Measurements from ENCODE around the gene MYO5A.

MYO5A gene

DNA sequence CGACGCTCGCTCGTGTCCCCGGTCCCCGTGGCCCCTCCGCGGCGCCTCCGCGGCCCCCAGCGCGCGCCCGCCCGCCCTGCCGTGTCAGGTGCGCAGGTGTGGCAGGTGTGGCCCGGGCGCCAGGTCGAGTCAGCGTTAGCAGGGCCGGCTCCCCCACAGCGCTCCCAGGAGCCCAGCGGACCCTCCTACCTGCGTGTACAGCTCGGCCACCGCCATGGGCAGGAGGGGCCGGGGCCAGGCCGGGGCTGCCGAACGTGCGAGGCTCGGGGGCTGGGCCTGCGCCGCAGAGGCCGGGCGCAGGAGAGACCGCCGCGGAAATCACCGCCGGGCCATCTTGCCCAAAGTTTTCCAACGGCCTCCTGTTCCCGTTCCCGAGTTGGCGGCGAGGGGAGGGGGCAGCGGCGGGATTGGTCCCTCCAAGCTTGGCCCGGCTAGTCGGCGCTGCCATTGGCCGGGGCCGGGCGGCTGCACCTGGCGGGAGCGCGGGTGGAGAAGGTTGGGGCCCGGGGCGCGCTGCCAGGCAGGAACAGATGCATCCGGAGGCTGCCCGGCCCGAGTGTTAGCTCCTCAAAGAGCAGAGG lies 233.2 kb downstream of the MYO5A start, which contains the start of gene MYO5C:
TSS of gene MYO5C (minus strand) at position 384 of the 581 bp plus-strand sequence. CDS start at position 216, 168 bp downstream.
- no peak within 1 kb of the TSS for H3K27ac ChIP-seq (ENCODE audit: insufficient read depth, low read depth, low read length, poor library complexity, severe bottlenecking)

DNA sequence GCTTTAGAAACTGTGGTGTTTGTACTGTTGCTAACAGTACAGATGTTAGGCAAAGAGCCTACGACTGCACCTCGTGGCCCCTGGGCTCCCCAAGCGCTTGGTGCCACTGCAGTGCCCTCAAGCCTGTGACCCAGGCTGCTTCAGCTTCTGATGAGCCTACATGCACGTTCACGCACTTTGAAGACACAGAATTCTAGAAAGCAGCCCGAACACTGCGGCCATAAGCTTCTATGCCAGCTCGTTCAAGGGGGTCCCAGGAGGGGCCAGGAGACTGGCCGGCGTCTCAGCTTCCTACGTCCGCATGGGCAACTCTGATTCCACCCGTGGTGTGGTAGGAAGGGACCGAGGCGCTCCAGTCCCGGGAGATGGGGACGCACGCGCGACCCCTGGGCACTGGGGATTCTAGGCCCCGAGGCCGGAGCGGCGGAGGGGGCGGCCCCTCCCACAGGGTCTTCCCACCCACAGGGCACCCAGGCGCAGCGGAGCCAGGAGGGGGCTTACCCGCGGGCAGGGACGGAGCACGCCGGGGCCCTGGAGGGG lies 233.7 kb downstream of the MYO5A start:
- Histone ChIP-seq H3K9me3 (ENCODE audit: control insufficient read depth, low read length) (no peaks in the 10 kb centered on the region), H3K4me3 (ENCODE audit: insufficient read depth, low read depth, low read length) (peak overlapping the region; percentile 66), H3K36me3 (ENCODE audit: control insufficient read depth, insufficient read depth, low read length) (no peaks in the 10 kb centered on the region), H3K27ac (ENCODE audit: insufficient read depth, low read depth, low read length, poor library complexity, severe bottlenecking) (no peak overlapping the region), H3K4me1 (ENCODE audit: control insufficient read depth, insufficient read depth, low read length) (peaks cover 11% of the 10 kb centered on the region), H3K27me3 (ENCODE audit: control insufficient read depth, insufficient read depth, low read length, poor library complexity, severe bottlenecking) (peaks cover 10% of the 10 kb centered on the region)
- whole genome bisulfite sequencing, 2 experiments = 11 to 12% methylated on average over 32 of the region's 32 CpGs

More for the DNA sequence above, 233.2 kb downstream of the MYO5A start, which contains the start of gene MYO5C:
- peaks cover 10% of the 10 kb centered on the region for H3K27me3 ChIP-seq (ENCODE audit: control insufficient read depth, insufficient read depth, low read length, poor library complexity, severe bottlenecking)
- peaks cover 7% of the 10 kb centered on the region for H3K4me1 ChIP-seq (ENCODE audit: control insufficient read depth, insufficient read depth, low read length)
- H3K9me3 ChIP-seq (ENCODE audit: control insufficient read depth, low read length) = no peaks in the 10 kb centered on the region
- H3K36me3 ChIP-seq (ENCODE audit: control insufficient read depth, insufficient read depth, low read length) = no peaks in the 10 kb centered on the region
- 0 to 1% methylated on average over 65 of the region's 65 CpGs for WGBS, 2 experiments
- H3K4me3 ChIP-seq (ENCODE audit: insufficient read depth, low read depth, low read length) = peak within 1 kb of the TSS; percentile 66

GRCh38 chr15:52292780-52293392 lies 235.8 kb downstream of the MYO5A start:
- peaks cover 28% of the 10 kb centered on the region for H3K4me1 ChIP-seq (ENCODE audit: control insufficient read depth, insufficient read depth, low read length)
- H3K4me3 ChIP-seq (ENCODE audit: insufficient read depth, low read depth, low read length) = no peak overlapping the region
- no peaks in the 10 kb centered on the region for H3K36me3 ChIP-seq (ENCODE audit: control insufficient read depth, insufficient read depth, low read length)
- 90% methylated on average over 7 of the region's 7 CpGs for WGBS, 2 experiments
- no peaks in the 10 kb centered on the region for H3K9me3 ChIP-seq (ENCODE audit: control insufficient read depth, low read length)
- H3K27ac ChIP-seq (ENCODE audit: insufficient read depth, low read depth, low read length, poor library complexity, severe bottlenecking) = no peak overlapping the region
- H3K27me3 ChIP-seq (ENCODE audit: control insufficient read depth, insufficient read depth, low read length, poor library complexity, severe bottlenecking) = peaks cover 10% of the 10 kb centered on the region

DNA sequence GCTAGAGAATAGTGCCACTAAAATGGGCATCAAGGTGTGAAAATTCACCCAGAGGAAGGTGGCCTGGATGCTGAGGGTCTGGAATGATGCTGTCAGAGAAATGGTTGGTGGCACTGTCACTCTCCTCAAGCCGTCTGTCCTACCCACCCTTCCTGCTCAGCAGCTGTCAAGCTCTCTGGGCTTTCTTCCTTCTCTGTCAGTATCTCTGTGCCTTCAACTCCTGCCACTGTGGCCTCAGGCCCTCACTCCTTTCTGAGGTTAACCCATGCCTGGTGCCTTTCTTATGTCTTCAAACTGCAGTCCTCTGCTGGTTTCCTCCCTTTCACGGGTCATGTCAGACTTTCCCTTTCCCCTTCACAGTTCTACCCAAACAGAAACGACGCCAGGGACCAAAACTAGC lies 237.5 kb downstream of the MYO5A start:
- H3K36me3 ChIP-seq (ENCODE audit: control insufficient read depth, insufficient read depth, low read length) = no peaks in the 10 kb centered on the region
- peaks cover 28% of the 10 kb centered on the region for H3K4me1 ChIP-seq (ENCODE audit: control insufficient read depth, insufficient read depth, low read length)
- H3K4me3 ChIP-seq (ENCODE audit: insufficient read depth, low read depth, low read length) = no peak overlapping the region
- no peaks in the 10 kb centered on the region for H3K9me3 ChIP-seq (ENCODE audit: control insufficient read depth, low read length)
- 92 to 97% methylated on average over 4 of the region's 4 CpGs for WGBS, 2 experiments
- peaks cover 10% of the 10 kb centered on the region for H3K27me3 ChIP-seq (ENCODE audit: control insufficient read depth, insufficient read depth, low read length, poor library complexity, severe bottlenecking)
- no peak overlapping the region for H3K27ac ChIP-seq (ENCODE audit: insufficient read depth, low read depth, low read length, poor library complexity, severe bottlenecking)

- Histone ChIP-seq H3K27ac (ENCODE audit: insufficient read depth, low read depth, low read length, poor library complexity, severe bottlenecking) (no peak overlapping the region), H3K27me3 (ENCODE audit: control insufficient read depth, insufficient read depth, low read length, poor library complexity, severe bottlenecking) (peaks cover 10% of the 10 kb centered on the region), H3K36me3 (ENCODE audit: control insufficient read depth, insufficient read depth, low read length) (no peaks in the 10 kb centered on the region), H3K4me1 (ENCODE audit: control insufficient read depth, insufficient read depth, low read length) (peaks cover 28% of the 10 kb centered on the region), H3K4me3 (ENCODE audit: insufficient read depth, low read depth, low read length) (no peak overlapping the region), H3K9me3 (ENCODE audit: control insufficient read depth, low read length) (no peaks in the 10 kb centered on the region)
- WGBS, 2 experiments = 91 to 94% methylated on average over 3 of the region's 3 CpGs
Measured at GRCh38 chr15:52290800-52291199, 237.9 kb downstream of the MYO5A start.

GRCh38 chr15:52290329-52290728 lies 238.4 kb downstream of the MYO5A start:
- Histone ChIP-seq H3K27me3 (ENCODE audit: control insufficient read depth, insufficient read depth, low read length, poor library complexity, severe bottlenecking) (peaks cover 9% of the 10 kb centered on the region), H3K27ac (ENCODE audit: insufficient read depth, low read depth, low read length, poor library complexity, severe bottlenecking) (no peak overlapping the region), H3K36me3 (ENCODE audit: control insufficient read depth, insufficient read depth, low read length) (no peaks in the 10 kb centered on the region), H3K4me1 (ENCODE audit: control insufficient read depth, insufficient read depth, low read length) (peaks cover 28% of the 10 kb centered on the region), H3K4me3 (ENCODE audit: insufficient read depth, low read depth, low read length) (no peak overlapping the region), H3K9me3 (ENCODE audit: control insufficient read depth, low read length) (no peaks in the 10 kb centered on the region)
- 63% methylated on average over 3 of the region's 4 CpGs for WGBS, 2 experiments

- 49 to 57% methylated on average over 4 of the region's 4 CpGs for WGBS, 2 experiments
- Histone ChIP-seq H3K27me3 (ENCODE audit: control insufficient read depth, insufficient read depth, low read length, poor library complexity, severe bottlenecking) (peaks cover 2% of the 10 kb centered on the region), H3K36me3 (ENCODE audit: control insufficient read depth, insufficient read depth, low read length) (no peaks in the 10 kb centered on the region), H3K4me3 (ENCODE audit: insufficient read depth, low read depth, low read length) (no peak overlapping the region), H3K4me1 (ENCODE audit: control insufficient read depth, insufficient read depth, low read length) (peaks cover 24% of the 10 kb centered on the region), H3K9me3 (ENCODE audit: control insufficient read depth, low read length) (no peaks in the 10 kb centered on the region), H3K27ac (ENCODE audit: insufficient read depth, low read depth, low read length, poor library complexity, severe bottlenecking) (no peak overlapping the region)
Measured at GRCh38 chr15:52289629-52290081, 239.0 kb downstream of the MYO5A start.

- no peak overlapping the region for H3K27ac ChIP-seq (ENCODE audit: insufficient read depth, low read depth, low read length, poor library complexity, severe bottlenecking)
- WGBS, 2 experiments = 92 to 93% methylated on average over 5 of the region's 5 CpGs
- H3K36me3 ChIP-seq (ENCODE audit: control insufficient read depth, insufficient read depth, low read length) = no peaks in the 10 kb centered on the region
- H3K27me3 ChIP-seq (ENCODE audit: control insufficient read depth, insufficient read depth, low read length, poor library complexity, severe bottlenecking) = no peaks in the 10 kb centered on the region
- no peaks in the 10 kb centered on the region for H3K9me3 ChIP-seq (ENCODE audit: control insufficient read depth, low read length)
- no peak overlapping the region for H3K4me3 ChIP-seq (ENCODE audit: insufficient read depth, low read depth, low read length)
- peaks cover 22% of the 10 kb centered on the region for H3K4me1 ChIP-seq (ENCODE audit: control insufficient read depth, insufficient read depth, low read length)
Measured at GRCh38 chr15:52288986-52289385, 239.7 kb downstream of the MYO5A start.

DNA sequence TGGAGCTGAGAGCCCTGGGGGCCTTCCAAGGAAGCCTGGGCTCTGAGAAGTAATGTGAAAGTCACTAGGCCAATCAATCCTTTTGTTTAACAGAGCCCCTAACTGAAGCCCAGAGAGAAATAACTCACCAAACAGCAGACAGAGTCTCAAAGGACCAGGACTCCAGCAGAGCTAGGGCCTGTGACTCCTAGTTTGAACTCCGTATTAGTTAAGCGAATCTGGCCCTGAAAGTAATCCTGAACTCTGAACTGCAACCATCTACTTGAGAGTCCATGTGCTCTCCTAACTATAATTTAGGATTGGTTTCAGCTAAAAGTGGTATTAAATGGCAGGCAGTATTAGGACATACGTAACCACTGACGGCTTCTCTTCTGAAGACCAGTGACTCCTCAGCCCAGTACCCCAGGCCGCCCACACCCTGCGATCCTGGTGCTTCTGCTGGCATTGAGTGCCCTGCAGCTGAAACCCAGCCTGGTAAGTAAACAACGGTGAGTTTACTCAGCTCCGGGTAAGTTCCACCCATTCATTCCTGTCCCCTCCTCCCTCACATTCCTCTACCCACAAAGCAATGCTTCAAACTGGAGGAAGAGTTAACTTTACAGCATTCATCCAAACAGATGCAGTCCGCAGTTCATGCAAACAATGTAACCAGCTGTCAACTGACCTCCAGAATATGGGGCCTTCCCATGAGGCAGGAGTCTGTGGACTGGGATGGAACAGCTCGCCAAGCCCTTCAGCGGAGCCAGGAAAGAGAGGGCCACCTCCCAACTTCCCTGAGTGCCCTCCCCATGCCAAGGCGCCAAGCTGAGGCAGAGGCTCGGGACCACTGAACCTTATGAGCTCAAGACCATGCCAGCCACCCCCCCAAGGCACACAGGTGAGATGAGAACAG lies 240.4 kb downstream of the MYO5A start:
- H3K27me3 ChIP-seq (ENCODE audit: control insufficient read depth, insufficient read depth, low read length, poor library complexity, severe bottlenecking) = no peaks in the 10 kb centered on the region
- H3K9me3 ChIP-seq (ENCODE audit: control insufficient read depth, low read length) = no peaks in the 10 kb centered on the region
- no peak overlapping the region for H3K4me3 ChIP-seq (ENCODE audit: insufficient read depth, low read depth, low read length)
- 81 to 83% methylated on average over 13 of the region's 13 CpGs for WGBS, 2 experiments
- peaks cover 22% of the 10 kb centered on the region for H3K4me1 ChIP-seq (ENCODE audit: control insufficient read depth, insufficient read depth, low read length)
- no peaks in the 10 kb centered on the region for H3K36me3 ChIP-seq (ENCODE audit: control insufficient read depth, insufficient read depth, low read length)
- no peak overlapping the region for H3K27ac ChIP-seq (ENCODE audit: insufficient read depth, low read depth, low read length, poor library complexity, severe bottlenecking)

GRCh38 chr15:52287114-52287513 lies 241.6 kb downstream of the MYO5A start:
- WGBS, 2 experiments = 88 to 95% methylated on average over 5 to 7 of the region's 7 CpGs
- Histone ChIP-seq H3K27ac (ENCODE audit: insufficient read depth, low read depth, low read length, poor library complexity, severe bottlenecking) (no peak overlapping the region), H3K4me1 (ENCODE audit: control insufficient read depth, insufficient read depth, low read length) (peaks cover 22% of the 10 kb centered on the region), H3K36me3 (ENCODE audit: control insufficient read depth, insufficient read depth, low read length) (no peaks in the 10 kb centered on the region), H3K4me3 (ENCODE audit: insufficient read depth, low read depth, low read length) (no peak overlapping the region), H3K27me3 (ENCODE audit: control insufficient read depth, insufficient read depth, low read length, poor library complexity, severe bottlenecking) (no peaks in the 10 kb centered on the region), H3K9me3 (ENCODE audit: control insufficient read depth, low read length) (no peaks in the 10 kb centered on the region)
